IPS DF 6.9 (cell line): Measurements from ENCODE around the gene CELA3A.
"Not testable (repeated sequence)": the region's sequence is repeated elsewhere in the genome, so short reads cannot be mapped to it uniquely, and the experiment has no call there.

Source experiments
- DNase-seq: peaks from one replicate; pipeline ENCODE4 v3.0.0-alpha.2; 2013; ENCODE audit warnings: low read depth, low spot score
- H3K27ac ChIP-seq: one replicate; pipeline ENCODE4 v1.5.1; 2013; ENCODE audit warnings: low read length, control low read depth
- H3K27me3 ChIP-seq: 2 replicates; pipeline ENCODE4 v1.6.1; 2013; ENCODE audit warnings: mild to moderate bottlenecking, low read length; ENCODE audit not compliant: control insufficient read depth, insufficient read depth
- H3K36me3 ChIP-seq: 2 replicates; pipeline ENCODE4 v1.6.1; 2013; ENCODE audit warnings: low read length; ENCODE audit not compliant: control insufficient read depth, insufficient read depth
- H3K4me1 ChIP-seq: 2 replicates; pipeline ENCODE4 v1.6.1; 2013; ENCODE audit warnings: low read length; ENCODE audit not compliant: control insufficient read depth, insufficient read depth
- H3K4me3 ChIP-seq: 2 replicates; pipeline ENCODE4 v1.5.1; 2013; ENCODE audit warnings: mild to moderate bottlenecking, low read length
- H3K9me3 ChIP-seq: 2 replicates; pipeline ENCODE4 v1.6.1; 2013; ENCODE audit warnings: low read length, inconsistent platforms; ENCODE audit not compliant: control insufficient read depth, insufficient read depth
- WGBS: extraction: QIAGEN DNeasy Blood & Tissue Kit; methylation state at CpG from one replicate; pipeline ENCODE4 v1.1.7; 2013; ENCODE audit warnings: mixed read lengths, missing lambda C conversion rate; ENCODE audit not compliant: insufficient read length, insufficient coverage; 5-methylcytosine and 5-hydroxymethylcytosine counted together

The CELA3A gene

GRCh38 chr1:21999645-22000044, 1.8 kb upstream of the CELA3A start:
- H3K4me1 ChIP-seq, DNase-seq, H3K4me3 ChIP-seq, H3K36me3 ChIP-seq, H3K27ac ChIP-seq, H3K27me3 ChIP-seq, H3K9me3 ChIP-seq: not testable (repeated sequence)
- WGBS, result no CpG with 5 or more reads among the region's 7 CpGs

GRCh38 chr1:22002461-22002860, 1.0 kb downstream of the CELA3A start:
- H3K9me3 ChIP-seq, H3K27me3 ChIP-seq, H3K4me1 ChIP-seq, H3K4me3 ChIP-seq, H3K27ac ChIP-seq, DNase-seq, H3K36me3 ChIP-seq: not testable (repeated sequence)
- no CpG with 5 or more reads among the region's 5 CpGs for WGBS

- H3K4me1 ChIP-seq, H3K27ac ChIP-seq, H3K4me3 ChIP-seq, H3K9me3 ChIP-seq, H3K27me3 ChIP-seq, H3K36me3 ChIP-seq, DNase-seq: not testable (repeated sequence)
- WGBS, result no CpG with 5 or more reads among the region's 8 CpGs
Measured at GRCh38 chr1:22002875-22003274, 1.4 kb downstream of the CELA3A start.

- not testable (repeated sequence) for H3K4me1 ChIP-seq
- no CpG with 5 or more reads among the region's 3 CpGs for WGBS
Measured at GRCh38 chr1:22003959-22004358, 2.5 kb downstream of the CELA3A start.

GRCh38 chr1:22005261-22006149, 4.0 kb downstream of the CELA3A start:
- H3K27me3 ChIP-seq, H3K27ac ChIP-seq, DNase-seq, H3K4me3 ChIP-seq, H3K36me3 ChIP-seq, H3K4me1 ChIP-seq, H3K9me3 ChIP-seq: not testable (repeated sequence)
- WGBS, result no CpG with 5 or more reads among the region's 18 CpGs

More at GRCh38 chr1:22003959-22004358, 2.5 kb downstream of the CELA3A start:
- H3K27me3 ChIP-seq, H3K9me3 ChIP-seq, DNase-seq, H3K27ac ChIP-seq, H3K36me3 ChIP-seq, H3K4me3 ChIP-seq: not testable (repeated sequence)

- not testable (repeated sequence) for H3K4me3 ChIP-seq, H3K9me3 ChIP-seq, H3K27ac ChIP-seq, H3K4me1 ChIP-seq, H3K27me3 ChIP-seq, DNase-seq, H3K36me3 ChIP-seq
- WGBS, result no CpG with 5 or more reads among the region's 13 CpGs
Measured at GRCh38 chr1:22006736-22007135, 5.3 kb downstream of the CELA3A start.

- not testable (repeated sequence) for H3K36me3 ChIP-seq, H3K4me1 ChIP-seq, H3K9me3 ChIP-seq, H3K27me3 ChIP-seq, H3K27ac ChIP-seq, H3K4me3 ChIP-seq, DNase-seq
- WGBS, result no CpG with 5 or more reads among the region's 10 CpGs
Measured at GRCh38 chr1:22007262-22007661, 5.8 kb downstream of the CELA3A start.

GRCh38 chr1:22009566-22009965, 8.1 kb downstream of the CELA3A start:
- H3K27me3 ChIP-seq, H3K9me3 ChIP-seq, DNase-seq, H3K4me1 ChIP-seq, H3K27ac ChIP-seq, H3K36me3 ChIP-seq, H3K4me3 ChIP-seq: not testable (repeated sequence)
- WGBS, result no CpG with 5 or more reads among the region's 11 CpGs

GRCh38 chr1:22012752-22013151, 11.3 kb downstream of the CELA3A start:
- not testable (repeated sequence) for DNase-seq, H3K27ac ChIP-seq, H3K4me1 ChIP-seq, H3K9me3 ChIP-seq, H3K36me3 ChIP-seq, H3K4me3 ChIP-seq, H3K27me3 ChIP-seq
- no CpG with 5 or more reads among the region's 4 CpGs for WGBS

- H3K4me1 ChIP-seq, DNase-seq, H3K9me3 ChIP-seq, H3K27me3 ChIP-seq, H3K4me3 ChIP-seq, H3K36me3 ChIP-seq, H3K27ac ChIP-seq: not testable (repeated sequence)
- WGBS, result no CpG with 5 or more reads among the region's 13 CpGs
Measured at GRCh38 chr1:22014575-22015206, 13.2 kb downstream of the CELA3A start.
